ENCODE data around the gene DUSP22. TPM values are rescaled to one million over a fixed set of nuclear protein-coding genes. Genes with fewer than 3 reads are reported as not detected.
"Not testable (repeated sequence)": the region's sequence is repeated elsewhere in the genome, so short reads cannot be mapped to it uniquely, and the experiment has no call there.

The DUSP22 gene
- total RNA-seq, 2 donors from 2014 or later, result 13.8 to 34.8 TPM

- H3K27ac ChIP-seq, result no peak overlapping the region
- peaks cover 0 to 10% of the 10 kb centered on the region in 2 donors for H3K27me3 ChIP-seq
- no peak for ATAC-seq
- no peak for TF ChIP-seq CTCF (IDR thresholded peaks at IDR 0.05)
- no peak for TF ChIP-seq POLR2A (IDR thresholded peaks at IDR 0.05)
- 58 to 65% methylated on average over 10 of the region's 10 CpGs for WGBS, 2 donors
- H3K9me3 ChIP-seq, result no peaks in the 10 kb centered on the region
- intact Hi-C loops (cut with DNase I), result no loop called here
- no peaks in the 10 kb centered on the region for H3K36me3 ChIP-seq (replicated peaks in 1 of 2; ENCODE audit: insufficient read depth in 1 of 2, low read depth in 2 of 2)
- DNase-seq, result no peak
- H3K4me3 ChIP-seq, result no peak overlapping the region
- no peaks in the 10 kb centered on the region for H3K4me1 ChIP-seq
Measured at GRCh38 chr6:376827-377640, 84.7 kb downstream of the DUSP22 start.

- ATAC-seq; intact Hi-C loops (cut with DNase I); H3K36me3 ChIP-seq (replicated peaks in 1 of 2; ENCODE audit: insufficient read depth in 1 of 2, low read depth in 2 of 2); H3K9me3 ChIP-seq; H3K4me3 ChIP-seq; H3K4me1 ChIP-seq; H3K27me3 ChIP-seq; DNase-seq; H3K27ac ChIP-seq: not testable (repeated sequence)
- WGBS, 2 donors, result 74 to 75% methylated on average over 13 of the region's 13 CpGs
Measured at GRCh38 chr6:377641-378020, 85.3 kb downstream of the DUSP22 start.

- Histone ChIP-seq H3K4me3 (no peak overlapping the region), H3K36me3 (replicated peaks in 1 of 2; ENCODE audit: insufficient read depth in 1 of 2, low read depth in 2 of 2) (no peaks in the 10 kb centered on the region), H3K27me3 (peaks cover 0 to 8% of the 10 kb centered on the region in 2 donors), H3K9me3 (no peaks in the 10 kb centered on the region), H3K4me1 (no peaks in the 10 kb centered on the region), H3K27ac (no peak overlapping the region)
- 70 to 72% methylated on average over 24 of the region's 24 CpGs for WGBS, 2 donors
- TF ChIP-seq POLR2A (IDR thresholded peaks at IDR 0.05) (no peak), CTCF (IDR thresholded peaks at IDR 0.05) (no peak)
- ATAC-seq, result no peak
- intact Hi-C loops (cut with DNase I), result no loop called here
- DNase-seq, result no peak
Measured at GRCh38 chr6:378090-378957, 86.0 kb downstream of the DUSP22 start.

GRCh38 chr6:378958-379409 lies 86.7 kb downstream of the DUSP22 start:
- 53 to 61% methylated on average over 11 of the region's 11 CpGs for WGBS, 2 donors
- no peak overlapping the region for H3K27ac ChIP-seq
- no peak for ATAC-seq
- no peaks in the 10 kb centered on the region for H3K4me1 ChIP-seq
- H3K4me3 ChIP-seq, result no peak overlapping the region
- no peaks in the 10 kb centered on the region for H3K9me3 ChIP-seq
- TF ChIP-seq CTCF (IDR thresholded peaks at IDR 0.05) (no peak), POLR2A (IDR thresholded peaks at IDR 0.05) (no peak)
- intact Hi-C loops (cut with DNase I), result no loop called here
- DNase-seq, result no peak
- no peaks in the 10 kb centered on the region for H3K36me3 ChIP-seq (replicated peaks in 1 of 2; ENCODE audit: insufficient read depth in 1 of 2, low read depth in 2 of 2)
- peaks cover 0 to 1% of the 10 kb centered on the region in 2 donors for H3K27me3 ChIP-seq

- no peak for DNase-seq
- ATAC-seq, result peak; percentile 12
- Histone ChIP-seq H3K36me3 (replicated peaks in 1 of 2; ENCODE audit: insufficient read depth in 1 of 2, low read depth in 2 of 2) (no peaks in the 10 kb centered on the region), H3K27me3 (no peaks in the 10 kb centered on the region), H3K4me3 (no peak overlapping the region), H3K9me3 (no peaks in the 10 kb centered on the region), H3K27ac (no peak overlapping the region), H3K4me1 (no peaks in the 10 kb centered on the region)
- WGBS, 2 donors, result 65 to 74% methylated on average over 28 of the region's 28 CpGs
- TF ChIP-seq CTCF (IDR thresholded peaks at IDR 0.05), result no peak
- intact Hi-C loops (cut with DNase I), result no loop called here
Measured at GRCh38 chr6:379410-380181, 87.3 kb downstream of the DUSP22 start.
